HepG2 (cell line): ENCODE data around the gene STX10. TPM values are rescaled to one million over a fixed set of nuclear protein-coding genes. Genes with fewer than 3 reads are reported as not detected.

Source experiments
- AGO1 ChIP-seq: fragments of 200-400 bp; formaldehyde crosslinking; IDR thresholded peaks from 2 replicates; pipeline ENCODE4 v1.6.1; 2017; ENCODE audit warnings: mild to moderate bottlenecking, low read depth, low read length, moderate library complexity; ENCODE audit not compliant: poor library complexity, severe bottlenecking
- GATA4 ChIP-seq: sonication (generic); IDR thresholded peaks from 2 replicates; pipeline ENCODE4 v1.6.1; 2016; ENCODE audit warnings: antibody characterized with exemption, low read depth, borderline replicate concordance
- HOXA5 ChIP-seq: sonication (generic); formaldehyde crosslinking; IDR thresholded peaks from 2 replicates; pipeline ENCODE4 v1.4.0; 2020; ENCODE audit warnings: missing genetic modification reagents
- NR2F1 ChIP-seq, 2 experiments: fragments of 450-650 bp in 1 of 2; formaldehyde crosslinking in 1 of 2; IDR thresholded peaks; 2 replicates each; pipeline versions ENCODE4 v1.5.0 to v1.6.1; 2016 to 2020; ENCODE audit warnings: mild to moderate bottlenecking in 1 of 2, missing compliant biosample characterization in 1 of 2, missing genetic modification reagents in 1 of 2, moderate library complexity in 1 of 2
- POLR2AphosphoS5 ChIP-seq: IDR thresholded peaks from 2 replicates; pipeline ENCODE4 v1.6.1; 2012; ENCODE audit warnings: low read depth, low read length
- REXO4 ChIP-seq: sonication (generic); formaldehyde crosslinking; IDR thresholded peaks from 2 replicates; pipeline ENCODE4 v1.8.0; 2022; ENCODE audit warnings: missing genetic modification reagents, mild to moderate bottlenecking, borderline replicate concordance
- SRF ChIP-seq: IDR thresholded peaks from 2 replicates; pipeline ENCODE4 v1.6.1; 2011; ENCODE audit warnings: mild to moderate bottlenecking, low read depth, low read length, moderate library complexity
- TOPORS ChIP-seq: sonication (generic); formaldehyde crosslinking; IDR thresholded peaks from 2 replicates; pipeline ENCODE4 v1.8.0; 2023; ENCODE audit warnings: mild to moderate bottlenecking, missing genetic modification reagents
- ZFP90 ChIP-seq: sonication (generic); formaldehyde crosslinking; IDR thresholded peaks from 2 replicates; pipeline ENCODE4 v1.8.0; 2022; ENCODE audit warnings: missing genetic modification reagents, mild to moderate bottlenecking, inconsistent platforms, borderline replicate concordance
- ZNF136 ChIP-seq: sonication (generic); formaldehyde crosslinking; IDR thresholded peaks from 2 replicates; pipeline ENCODE4 v1.8.1; 2022; ENCODE audit warnings: low read depth, mild to moderate bottlenecking, moderate library complexity, missing genetic modification reagents
- ZNF446 ChIP-seq: sonication (generic); formaldehyde crosslinking; IDR thresholded peaks from 2 replicates; pipeline ENCODE4 v1.5.0; 2020; ENCODE audit warnings: mild to moderate bottlenecking, missing genetic modification reagents
- ZNF660 ChIP-seq: sonication (generic); formaldehyde crosslinking; IDR thresholded peaks from 2 replicates; pipeline ENCODE4 v1.5.1; 2020; ENCODE audit warnings: mild to moderate bottlenecking, low read depth, missing genetic modification reagents, borderline replicate concordance
- polyA plus RNA-seq, 8 experiments: library from polyadenylated mRNA; depleted of rRNA in 3 of 8; stranded (reverse) in 7 of 8; unstranded in 1 of 8; fragments of >200 nt; fragmentation: Illumina TruSeq in 4 of 8; extraction: Trizol in 4 of 8; gene quantifications; 2 replicates each; pipeline versions ENCODE4 v1.2.1 to v1.2.3, GENCODE V29; 2011 to 2016; ENCODE audit warnings: low read depth in 4 of 8, missing spikeins in 1 of 8, mixed read lengths in 1 of 8; ENCODE audit not compliant: insufficient read depth in 1 of 8
- total RNA-seq, 5 experiments: library from RNA; depleted of rRNA; stranded (reverse); fragments of >200 nt; fragmentation: Illumina TruSeq; extraction: Trizol; gene quantifications; 2 replicates each; pipeline ENCODE4 v1.2.3, GENCODE V29; 2016; ENCODE audit warnings: low read depth in 1 of 5
- TF ChIP-seq, protein P1 (sequence below): IDR thresholded peaks from 2 replicates; pipeline ENCODE4 v1.6.1; 2016; ENCODE audit warnings: mild to moderate bottlenecking
- TF ChIP-seq, protein P2 (sequence below): sonication (generic); formaldehyde crosslinking; IDR thresholded peaks from 2 replicates; pipeline ENCODE4 v1.9.0; 2022; ENCODE audit warnings: missing genetic modification reagents, mild to moderate bottlenecking, borderline replicate concordance
- TF ChIP-seq, protein P3 (sequence below), 2 experiments: sonication (generic) in 1 of 2; formaldehyde crosslinking in 1 of 2; IDR thresholded peaks; 2 replicates each; pipeline versions ENCODE4 v1.4.0 to v1.6.1; 2016 to 2020; ENCODE audit warnings: borderline replicate concordance in 1 of 2, low read depth in 1 of 2, mild to moderate bottlenecking in 1 of 2, missing genetic modification reagents in 1 of 2
- TF ChIP-seq, protein P4 (sequence below): IDR thresholded peaks from 2 replicates; pipeline ENCODE4 v1.6.1; 2016; ENCODE audit warnings: low read depth, borderline replicate concordance
- TF ChIP-seq, protein P5 (sequence below): sonication (generic); formaldehyde crosslinking; IDR thresholded peaks from 2 replicates; pipeline ENCODE4 v1.8.1; 2023; ENCODE audit warnings: mild to moderate bottlenecking, missing genetic modification reagents

STX10 gene
- total and polyA plus RNA-seq, 2 of the 13 experiments (the other 11 are each of a cell fraction or from before 2014, with no cell fraction given) = 47.9 to 66.4 TPM

DNA sequence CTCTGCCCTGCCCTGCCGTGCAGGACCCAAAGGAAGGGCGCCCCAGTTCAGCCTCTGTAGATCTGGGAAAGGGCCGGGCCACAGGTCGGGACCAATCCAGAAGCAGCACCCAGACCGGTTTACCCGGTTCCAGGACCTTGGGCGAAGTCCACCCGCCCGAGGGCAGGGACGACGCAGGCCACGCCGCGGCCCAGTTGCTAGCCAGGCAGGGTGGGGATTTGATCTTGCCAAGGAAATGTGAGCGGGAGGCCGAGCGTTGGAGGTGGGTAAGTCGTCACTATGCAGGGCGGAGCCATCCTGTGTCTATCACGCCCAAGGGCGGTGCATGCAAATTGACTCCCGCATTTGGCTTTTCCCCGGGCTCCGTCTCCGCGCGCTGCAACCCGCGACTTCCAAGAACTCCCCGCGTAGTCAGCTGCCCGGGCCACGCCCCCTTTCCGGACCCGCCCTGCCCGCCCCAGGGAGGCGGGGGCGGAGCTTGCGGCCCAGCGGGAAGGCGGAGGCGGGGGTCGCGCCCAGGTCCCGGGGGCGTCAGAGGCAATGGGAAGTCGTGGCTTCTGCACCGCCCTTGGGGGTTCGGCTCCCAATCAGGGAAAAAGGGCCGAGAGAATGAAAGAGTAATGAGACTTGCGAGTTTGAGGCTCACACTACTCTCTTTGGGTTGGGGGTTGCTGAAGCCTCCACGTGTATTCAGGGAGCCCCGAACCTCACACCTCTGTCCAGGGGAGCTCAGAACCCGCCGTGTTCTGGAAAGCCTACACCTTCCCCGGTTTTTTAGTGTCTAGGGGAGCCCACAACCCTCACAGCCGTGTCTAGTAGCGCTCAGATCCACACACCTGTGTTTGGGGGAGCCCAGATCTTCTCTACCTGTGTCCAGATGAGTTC is 12.8 kb upstream of the STX10 start (continued):
- TF ChIP-seq ZNF446 (CRISPR knock-in tag) (peak; percentile 52; the same call in 1 of the 2 replicates), REXO4 (CRISPR knock-in tag) (no peak), ZNF136 (CRISPR knock-in tag) (no peak), HOXA5 (CRISPR knock-in tag) (no peak), POLR2AphosphoS5 (peak; percentile 77), SRF (peak; percentile 93), AGO1 (peak; percentile 68), ZFP90 (CRISPR knock-in tag) (peak; percentile 32; the same call in 1 of the 2 replicates), ZNF660 (CRISPR knock-in tag) (no peak), NR2F1 (CRISPR knock-in tag; IDR thresholded peaks at IDR 0.05) (peak; percentile 22 to 54; a peak in 3 of 4 replicates), GATA4 (no peak), TOPORS (CRISPR knock-in tag) (0 out of 2 replicates have a peak, but pooled peaks have one; percentile 43)
- TF ChIP-seq, protein P1, sequence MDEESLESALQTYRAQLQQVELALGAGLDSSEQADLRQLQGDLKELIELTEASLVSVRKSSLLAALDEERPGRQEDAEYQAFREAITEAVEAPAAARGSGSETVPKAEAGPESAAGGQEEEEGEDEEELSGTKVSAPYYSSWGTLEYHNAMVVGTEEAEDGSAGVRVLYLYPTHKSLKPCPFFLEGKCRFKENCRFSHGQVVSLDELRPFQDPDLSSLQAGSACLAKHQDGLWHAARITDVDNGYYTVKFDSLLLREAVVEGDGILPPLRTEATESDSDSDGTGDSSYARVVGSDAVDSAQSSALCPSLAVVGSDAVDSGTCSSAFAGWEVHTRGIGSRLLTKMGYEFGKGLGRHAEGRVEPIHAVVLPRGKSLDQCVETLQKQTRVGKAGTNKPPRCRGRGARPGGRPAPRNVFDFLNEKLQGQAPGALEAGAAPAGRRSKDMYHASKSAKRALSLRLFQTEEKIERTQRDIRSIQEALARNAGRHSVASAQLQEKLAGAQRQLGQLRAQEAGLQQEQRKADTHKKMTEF (CRISPR knock-in tag) = peak; percentile 92
- TF ChIP-seq, protein P2, sequence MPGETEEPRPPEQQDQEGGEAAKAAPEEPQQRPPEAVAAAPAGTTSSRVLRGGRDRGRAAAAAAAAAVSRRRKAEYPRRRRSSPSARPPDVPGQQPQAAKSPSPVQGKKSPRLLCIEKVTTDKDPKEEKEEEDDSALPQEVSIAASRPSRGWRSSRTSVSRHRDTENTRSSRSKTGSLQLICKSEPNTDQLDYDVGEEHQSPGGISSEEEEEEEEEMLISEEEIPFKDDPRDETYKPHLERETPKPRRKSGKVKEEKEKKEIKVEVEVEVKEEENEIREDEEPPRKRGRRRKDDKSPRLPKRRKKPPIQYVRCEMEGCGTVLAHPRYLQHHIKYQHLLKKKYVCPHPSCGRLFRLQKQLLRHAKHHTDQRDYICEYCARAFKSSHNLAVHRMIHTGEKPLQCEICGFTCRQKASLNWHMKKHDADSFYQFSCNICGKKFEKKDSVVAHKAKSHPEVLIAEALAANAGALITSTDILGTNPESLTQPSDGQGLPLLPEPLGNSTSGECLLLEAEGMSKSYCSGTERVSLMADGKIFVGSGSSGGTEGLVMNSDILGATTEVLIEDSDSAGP (CRISPR knock-in tag) = peak; percentile 91; the same call in 1 of the 2 replicates
- TF ChIP-seq, protein P3, sequence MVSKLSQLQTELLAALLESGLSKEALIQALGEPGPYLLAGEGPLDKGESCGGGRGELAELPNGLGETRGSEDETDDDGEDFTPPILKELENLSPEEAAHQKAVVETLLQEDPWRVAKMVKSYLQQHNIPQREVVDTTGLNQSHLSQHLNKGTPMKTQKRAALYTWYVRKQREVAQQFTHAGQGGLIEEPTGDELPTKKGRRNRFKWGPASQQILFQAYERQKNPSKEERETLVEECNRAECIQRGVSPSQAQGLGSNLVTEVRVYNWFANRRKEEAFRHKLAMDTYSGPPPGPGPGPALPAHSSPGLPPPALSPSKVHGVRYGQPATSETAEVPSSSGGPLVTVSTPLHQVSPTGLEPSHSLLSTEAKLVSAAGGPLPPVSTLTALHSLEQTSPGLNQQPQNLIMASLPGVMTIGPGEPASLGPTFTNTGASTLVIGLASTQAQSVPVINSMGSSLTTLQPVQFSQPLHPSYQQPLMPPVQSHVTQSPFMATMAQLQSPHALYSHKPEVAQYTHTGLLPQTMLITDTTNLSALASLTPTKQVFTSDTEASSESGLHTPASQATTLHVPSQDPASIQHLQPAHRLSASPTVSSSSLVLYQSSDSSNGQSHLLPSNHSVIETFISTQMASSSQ (IDR thresholded peaks at IDR 0.05; ENCODE audit: low read depth) = no peak
- TF ChIP-seq, protein P3 (CRISPR knock-in tag; IDR thresholded peaks at IDR 0.05; ENCODE audit: borderline replicate concordance) = peak; percentile 66; the same call in 1 of the 2 replicates
- TF ChIP-seq, protein P4, sequence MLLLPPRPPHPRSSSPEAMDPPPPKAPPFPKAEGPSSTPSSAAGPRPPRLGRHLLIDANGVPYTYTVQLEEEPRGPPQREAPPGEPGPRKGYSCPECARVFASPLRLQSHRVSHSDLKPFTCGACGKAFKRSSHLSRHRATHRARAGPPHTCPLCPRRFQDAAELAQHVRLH (CRISPR knock-in tag) = peak; percentile 90; the same call in 1 of the 2 replicates
- TF ChIP-seq, protein P5, sequence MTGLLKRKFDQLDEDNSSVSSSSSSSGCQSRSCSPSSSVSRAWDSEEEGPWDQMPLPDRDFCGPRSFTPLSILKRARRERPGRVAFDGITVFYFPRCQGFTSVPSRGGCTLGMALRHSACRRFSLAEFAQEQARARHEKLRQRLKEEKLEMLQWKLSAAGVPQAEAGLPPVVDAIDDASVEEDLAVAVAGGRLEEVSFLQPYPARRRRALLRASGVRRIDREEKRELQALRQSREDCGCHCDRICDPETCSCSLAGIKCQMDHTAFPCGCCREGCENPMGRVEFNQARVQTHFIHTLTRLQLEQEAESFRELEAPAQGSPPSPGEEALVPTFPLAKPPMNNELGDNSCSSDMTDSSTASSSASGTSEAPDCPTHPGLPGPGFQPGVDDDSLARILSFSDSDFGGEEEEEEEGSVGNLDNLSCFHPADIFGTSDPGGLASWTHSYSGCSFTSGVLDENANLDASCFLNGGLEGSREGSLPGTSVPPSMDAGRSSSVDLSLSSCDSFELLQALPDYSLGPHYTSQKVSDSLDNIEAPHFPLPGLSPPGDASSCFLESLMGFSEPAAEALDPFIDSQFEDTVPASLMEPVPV (CRISPR knock-in tag) = 0 out of 2 replicates have a peak, but pooled peaks have one; percentile 57
